Lung microvascular endothelial cell (primary cell): ENCODE data around the gene EPHA8. TPM values are rescaled to one million over a fixed set of nuclear protein-coding genes. Genes with fewer than 3 reads are reported as not detected.

Experiments
- DNase-seq, 2 donors: peaks; one replicate each; pipeline versions ENCODE4 v3.0.0 to v3.0.0-alpha.2; 2010; ENCODE audit warnings: low read depth in 2 of 2
- total RNA-seq: library from RNA; depleted of rRNA; stranded (reverse); fragments of >200 nt; gene quantifications from 2 replicates; pipeline ENCODE4 v1.2.1, GENCODE V29; 2014

The EPHA8 gene
- total RNA-seq, 1 donor from 2014 or later: not detected

GRCh38 chr1:22536506-22536905 lies 26.8 kb upstream of the EPHA8 start:
- no peak for DNase-seq

- DNase-seq: no peak
Measured at GRCh38 chr1:22537441-22538139, 25.7 kb upstream of the EPHA8 start.

GRCh38 chr1:22539510-22540118 lies 23.7 kb upstream of the EPHA8 start:
- no peak for DNase-seq

- no peak for DNase-seq
Measured at GRCh38 chr1:22540337-22540736, 23.0 kb upstream of the EPHA8 start.

- no peak for DNase-seq
Measured at GRCh38 chr1:22542886-22543285, 20.4 kb upstream of the EPHA8 start.

- no peak for DNase-seq
Measured at GRCh38 chr1:22543679-22544078, 19.6 kb upstream of the EPHA8 start.

- no peak for DNase-seq
Measured at GRCh38 chr1:22544606-22545005, 18.7 kb upstream of the EPHA8 start.

- no peak for DNase-seq
Measured at GRCh38 chr1:22545141-22545540, 18.1 kb upstream of the EPHA8 start.

GRCh38 chr1:22547186-22547817 lies 16.0 kb upstream of the EPHA8 start:
- no peak for DNase-seq

GRCh38 chr1:22547818-22548462 lies 15.3 kb upstream of the EPHA8 start:
- no peak for DNase-seq

GRCh38 chr1:22550021-22550420 lies 13.3 kb upstream of the EPHA8 start:
- no peak for DNase-seq

GRCh38 chr1:22551591-22551990 lies 11.7 kb upstream of the EPHA8 start:
- DNase-seq: no peak

- no peak for DNase-seq
Measured at GRCh38 chr1:22552021-22552420, 11.3 kb upstream of the EPHA8 start.

GRCh38 chr1:22553104-22553880 lies 10.0 kb upstream of the EPHA8 start:
- DNase-seq: no peak

GRCh38 chr1:22553991-22554522 lies 9.2 kb upstream of the EPHA8 start:
- DNase-seq: no peak

GRCh38 chr1:22555371-22555656 lies 8.0 kb upstream of the EPHA8 start:
- no peak for DNase-seq

- DNase-seq: no peak
Measured at GRCh38 chr1:22556391-22557104, 6.7 kb upstream of the EPHA8 start.

- no peak for DNase-seq
Measured at GRCh38 chr1:22557341-22557950, 5.8 kb upstream of the EPHA8 start.

GRCh38 chr1:22563671-22564602 lies 648 bp downstream of the EPHA8 start:
- DNase-seq: no peak
